ENCODE results near the gene CASP10. TPM values are rescaled to one million over a fixed set of nuclear protein-coding genes. Genes with fewer than 3 reads are reported as not detected.

Gene CASP10
- total and polyA plus RNA-seq, 2 of the 13 experiments (the other 11 are each of a cell fraction or from before 2014, with no cell fraction given), result 22.2 to 23.8 TPM

DNA sequence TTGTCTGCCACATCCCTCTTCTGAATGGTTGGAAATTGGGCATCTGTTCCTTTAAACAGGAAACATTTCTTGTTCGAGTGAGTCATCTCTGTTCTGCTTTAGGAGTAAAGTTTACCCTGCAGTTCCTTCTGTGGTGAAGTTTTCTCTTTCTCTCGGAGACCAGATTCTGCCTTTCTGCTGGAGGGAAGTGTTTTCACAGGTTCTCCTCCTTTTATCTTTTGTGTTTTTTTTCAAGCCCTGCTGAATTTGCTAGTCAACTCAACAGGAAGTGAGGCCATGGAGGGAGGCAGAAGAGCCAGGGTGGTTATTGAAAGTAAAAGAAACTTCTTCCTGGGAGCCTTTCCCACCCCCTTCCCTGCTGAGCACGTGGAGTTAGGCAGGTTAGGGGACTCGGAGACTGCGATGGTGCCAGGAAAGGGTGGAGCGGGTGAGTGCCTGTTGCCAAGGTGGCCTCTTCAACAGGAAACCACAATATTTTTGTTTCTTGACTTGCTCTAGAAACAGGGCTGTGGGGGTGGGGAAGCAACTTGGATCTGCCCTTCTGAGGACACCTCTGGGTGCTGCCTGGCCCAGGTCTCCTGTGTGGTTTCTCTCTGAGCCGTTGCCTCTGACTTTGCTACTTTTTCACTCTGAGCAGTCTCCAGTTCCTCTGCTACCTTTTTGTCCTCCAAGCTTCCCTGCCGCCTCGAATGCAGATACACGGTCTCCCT lies 75.2 kb downstream of the CASP10 start:
- in situ Hi-C loops (cut with HindIII; ENCODE audit: extremely low pct_ligation_motif_present, low pct_unique_long_range_greater_than_20kb), result no loop called here
- FAIRE-seq, result peak; percentile 40
- intact Hi-C loops (cut with micrococcal nuclease; ENCODE audit: unreplicated experiment), result no loop called here
- TF ChIP-seq KDM5B (CRISPR knock-in tag; IDR thresholded peaks at IDR 0.05; ENCODE audit: borderline replicate concordance) (peak; percentile 49; the same call in 1 of the 2 replicates), ZNF788 (CRISPR knock-in tag; IDR thresholded peaks at IDR 0.05; ENCODE audit: borderline replicate concordance) (peak; percentile 80; the same call in 1 of the 2 replicates), HCFC1 (IDR thresholded peaks at IDR 0.05; ENCODE audit: low read depth, low read length) (no peak), ZKSCAN8 (CRISPR knock-in tag; IDR thresholded peaks at IDR 0.05; ENCODE audit: borderline replicate concordance) (0 out of 2 replicates have a peak, but pooled peaks have one; percentile 9), PHF21A (CRISPR knock-in tag; IDR thresholded peaks at IDR 0.05) (no peak), AGO2 (optimal IDR thresholded peaks at IDR 0.05; ENCODE audit: low read depth, low read length) (no peak), SIN3A (IDR thresholded peaks at IDR 0.05; ENCODE audit: borderline replicate concordance, low read depth, low read length) (0 out of 2 replicates have a peak, but pooled peaks have one; percentile 45), NCOA5 (CRISPR knock-in tag; IDR thresholded peaks at IDR 0.05) (no peak), RCOR2 (CRISPR knock-in tag; IDR thresholded peaks at IDR 0.05) (0 out of 2 replicates have a peak, but pooled peaks have one; percentile 35), ZBTB21 (CRISPR knock-in tag; IDR thresholded peaks at IDR 0.05) (no peak), MZF1 (CRISPR knock-in tag; IDR thresholded peaks at IDR 0.05; ENCODE audit: borderline replicate concordance) (no peak), ZNF326 (CRISPR knock-in tag; IDR thresholded peaks at IDR 0.05; ENCODE audit: borderline replicate concordance) (no peak), HOXD1 (CRISPR knock-in tag; IDR thresholded peaks at IDR 0.05) (no peak)
- TF ChIP-seq, protein P1, sequence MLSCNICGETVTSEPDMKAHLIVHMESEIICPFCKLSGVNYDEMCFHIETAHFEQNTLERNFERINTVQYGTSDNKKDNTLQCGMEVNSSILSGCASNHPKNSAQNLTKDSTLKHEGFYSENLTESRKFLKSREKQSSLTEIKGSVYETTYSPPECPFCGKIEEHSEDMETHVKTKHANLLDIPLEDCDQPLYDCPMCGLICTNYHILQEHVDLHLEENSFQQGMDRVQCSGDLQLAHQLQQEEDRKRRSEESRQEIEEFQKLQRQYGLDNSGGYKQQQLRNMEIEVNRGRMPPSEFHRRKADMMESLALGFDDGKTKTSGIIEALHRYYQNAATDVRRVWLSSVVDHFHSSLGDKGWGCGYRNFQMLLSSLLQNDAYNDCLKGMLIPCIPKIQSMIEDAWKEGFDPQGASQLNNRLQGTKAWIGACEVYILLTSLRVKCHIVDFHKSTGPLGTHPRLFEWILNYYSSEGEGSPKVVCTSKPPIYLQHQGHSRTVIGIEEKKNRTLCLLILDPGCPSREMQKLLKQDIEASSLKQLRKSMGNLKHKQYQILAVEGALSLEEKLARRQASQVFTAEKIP (CRISPR knock-in tag; IDR thresholded peaks at IDR 0.05; ENCODE audit: borderline replicate concordance), result no peak
- TF ChIP-seq, protein P2, sequence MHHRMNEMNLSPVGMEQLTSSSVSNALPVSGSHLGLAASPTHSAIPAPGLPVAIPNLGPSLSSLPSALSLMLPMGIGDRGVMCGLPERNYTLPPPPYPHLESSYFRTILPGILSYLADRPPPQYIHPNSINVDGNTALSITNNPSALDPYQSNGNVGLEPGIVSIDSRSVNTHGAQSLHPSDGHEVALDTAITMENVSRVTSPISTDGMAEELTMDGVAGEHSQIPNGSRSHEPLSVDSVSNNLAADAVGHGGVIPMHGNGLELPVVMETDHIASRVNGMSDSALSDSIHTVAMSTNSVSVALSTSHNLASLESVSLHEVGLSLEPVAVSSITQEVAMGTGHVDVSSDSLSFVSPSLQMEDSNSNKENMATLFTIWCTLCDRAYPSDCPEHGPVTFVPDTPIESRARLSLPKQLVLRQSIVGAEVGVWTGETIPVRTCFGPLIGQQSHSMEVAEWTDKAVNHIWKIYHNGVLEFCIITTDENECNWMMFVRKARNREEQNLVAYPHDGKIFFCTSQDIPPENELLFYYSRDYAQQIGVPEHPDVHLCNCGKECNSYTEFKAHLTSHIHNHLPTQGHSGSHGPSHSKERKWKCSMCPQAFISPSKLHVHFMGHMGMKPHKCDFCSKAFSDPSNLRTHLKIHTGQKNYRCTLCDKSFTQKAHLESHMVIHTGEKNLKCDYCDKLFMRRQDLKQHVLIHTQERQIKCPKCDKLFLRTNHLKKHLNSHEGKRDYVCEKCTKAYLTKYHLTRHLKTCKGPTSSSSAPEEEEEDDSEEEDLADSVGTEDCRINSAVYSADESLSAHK (CRISPR knock-in tag; IDR thresholded peaks at IDR 0.05; ENCODE audit: borderline replicate concordance), result no peak
- TF ChIP-seq, protein P3, sequence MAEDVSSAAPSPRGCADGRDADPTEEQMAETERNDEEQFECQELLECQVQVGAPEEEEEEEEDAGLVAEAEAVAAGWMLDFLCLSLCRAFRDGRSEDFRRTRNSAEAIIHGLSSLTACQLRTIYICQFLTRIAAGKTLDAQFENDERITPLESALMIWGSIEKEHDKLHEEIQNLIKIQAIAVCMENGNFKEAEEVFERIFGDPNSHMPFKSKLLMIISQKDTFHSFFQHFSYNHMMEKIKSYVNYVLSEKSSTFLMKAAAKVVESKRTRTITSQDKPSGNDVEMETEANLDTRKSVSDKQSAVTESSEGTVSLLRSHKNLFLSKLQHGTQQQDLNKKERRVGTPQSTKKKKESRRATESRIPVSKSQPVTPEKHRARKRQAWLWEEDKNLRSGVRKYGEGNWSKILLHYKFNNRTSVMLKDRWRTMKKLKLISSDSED (CRISPR knock-in tag; IDR thresholded peaks at IDR 0.05), result no peak
- TF ChIP-seq, protein P4, sequence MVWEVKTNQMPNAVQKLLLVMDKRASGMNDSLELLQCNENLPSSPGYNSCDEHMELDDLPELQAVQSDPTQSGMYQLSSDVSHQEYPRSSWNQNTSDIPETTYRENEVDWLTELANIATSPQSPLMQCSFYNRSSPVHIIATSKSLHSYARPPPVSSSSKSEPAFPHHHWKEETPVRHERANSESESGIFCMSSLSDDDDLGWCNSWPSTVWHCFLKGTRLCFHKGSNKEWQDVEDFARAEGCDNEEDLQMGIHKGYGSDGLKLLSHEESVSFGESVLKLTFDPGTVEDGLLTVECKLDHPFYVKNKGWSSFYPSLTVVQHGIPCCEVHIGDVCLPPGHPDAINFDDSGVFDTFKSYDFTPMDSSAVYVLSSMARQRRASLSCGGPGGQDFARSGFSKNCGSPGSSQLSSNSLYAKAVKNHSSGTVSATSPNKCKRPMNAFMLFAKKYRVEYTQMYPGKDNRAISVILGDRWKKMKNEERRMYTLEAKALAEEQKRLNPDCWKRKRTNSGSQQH (CRISPR knock-in tag; IDR thresholded peaks at IDR 0.05; ENCODE audit: low read depth), result no peak

More for the DNA sequence above, 75.2 kb downstream of the CASP10 start:
- H3K9ac ChIP-seq (ENCODE audit: insufficient read depth, low read depth, low read length), result peak overlapping the region; percentile 87
- 2% methylated on average over 10 of the region's 10 CpGs for WGBS (ENCODE audit: low lambda C conversion rate)
- no peaks in the 10 kb centered on the region for H4K20me1 ChIP-seq (ENCODE audit: insufficient read depth, low read length)
- H3K4me1 ChIP-seq (ENCODE audit: insufficient read depth, low read length), result peaks cover 56% of the 10 kb centered on the region
- no peaks in the 10 kb centered on the region for H3K9me3 ChIP-seq (ENCODE audit: low read length)
- peak overlapping the region; percentile 86 for H3K27ac ChIP-seq (ENCODE audit: extremely low read length, insufficient read depth, low read length)
- ChIA-PET CTCF (ENCODE audit: low intra/inter-chr PET ratio, low total read pairs) (no interaction called here), POLR2A (interaction anchor here (1.5 to 1.7 kb wide), 2 partner anchors 25 to 26 kb away, joined by 5 to 6 read pairs; no protein-coding TSS in a partner anchor)
- peak overlapping the region; percentile 52 to 84 (median 70) for H3K4me3 ChIP-seq (replicated peaks in 1 of 3; ENCODE audit: insufficient read depth in 1 of 3, low read depth in 2 of 3, low read length in 3 of 3)
- H3K79me2 ChIP-seq (ENCODE audit: insufficient read depth, low read length), result peaks cover 36% of the 10 kb centered on the region
- BruUV-seq (replicated peaks), result TSS peak; percentile 77
- H2AFZ ChIP-seq (ENCODE audit: low read length), result peak overlapping the region; percentile 85
- peak; percentile 74 for ATAC-seq
- H3K27me3 ChIP-seq (ENCODE audit: control insufficient read depth in 1 of 2, insufficient read depth in 2 of 2, low read length in 2 of 2), result no peaks in the 10 kb centered on the region
- H3K36me3 ChIP-seq (replicated peaks in 1 of 2; ENCODE audit: control insufficient read depth in 1 of 2, insufficient read depth in 2 of 2, low read length in 2 of 2), result no peaks in the 10 kb centered on the region
- peak overlapping the region; percentile 99 for H3K4me2 ChIP-seq (ENCODE audit: low read depth, low read length)
- peak; percentile 55 for DNase-seq (ENCODE audit: low spot score)

All from HepG2 (cell line).